ENCODE data around the gene ATP5F1D. TPM values are rescaled to one million over a fixed set of nuclear protein-coding genes. Genes with fewer than 3 reads are reported as not detected.

ATP5F1D gene
- total and polyA plus RNA-seq, 2 of the 13 experiments (the other 11 are each of a cell fraction or from before 2014, with no cell fraction given) = 39.4 to 78.7 TPM

- TF ChIP-seq GZF1 (CRISPR knock-in tag; IDR thresholded peaks at IDR 0.05) (no peak), CSRNP1 (CRISPR knock-in tag; IDR thresholded peaks at IDR 0.05) (0 out of 2 replicates have a peak, but pooled peaks have one; percentile 13), ZNF670 (CRISPR knock-in tag; IDR thresholded peaks at IDR 0.05; ENCODE audit: borderline replicate concordance) (0 out of 2 replicates have a peak, but pooled peaks have one; percentile 10), TEAD3 (CRISPR knock-in tag; optimal IDR thresholded peaks at IDR 0.05; ENCODE audit: borderline replicate concordance) (no peak), ZNF530 (CRISPR knock-in tag; IDR thresholded peaks at IDR 0.05; ENCODE audit: low read depth) (no peak), ZBTB2 (CRISPR knock-in tag; IDR thresholded peaks at IDR 0.05; ENCODE audit: low read depth) (peak; percentile 38; the same call in 1 of the 2 replicates), PAXIP1 (CRISPR knock-in tag; conservative IDR thresholded peaks at IDR 0.05) (0 out of 2 replicates have a peak, but pooled peaks have one; percentile 4), PATZ1 (CRISPR knock-in tag; IDR thresholded peaks at IDR 0.05) (peak; percentile 69; the same call in 1 of the 2 replicates), SAP130 (CRISPR knock-in tag; IDR thresholded peaks at IDR 0.05; ENCODE audit: low read depth) (peak; percentile 59), ZNF3 (CRISPR knock-in tag; IDR thresholded peaks at IDR 0.05) (peak; percentile 46; the same call in 1 of the 2 replicates), JUND (CRISPR knock-in tag; IDR thresholded peaks at IDR 0.05) (0 out of 2 replicates have a peak, but pooled peaks have one; percentile 7), AGO2 (optimal IDR thresholded peaks at IDR 0.05; ENCODE audit: low read depth, low read length) (peak; percentile 64), ATF2 (CRISPR knock-in tag; IDR thresholded peaks at IDR 0.05) (no peak), MAFF (IDR thresholded peaks at IDR 0.05; ENCODE audit: low read depth, low read length) (no peak), ADNP (CRISPR knock-in tag; IDR thresholded peaks at IDR 0.05) (0 out of 2 replicates have a peak, but pooled peaks have one; percentile 7), TIGD3 (CRISPR knock-in tag; IDR thresholded peaks at IDR 0.05; ENCODE audit: borderline replicate concordance) (no peak)
Measured at GRCh38 chr19:1259876-1260748, 18.6 kb downstream of the ATP5F1D start (continued).

Measured in HepG2 (cell line).